ENCODE measurements around the gene C15orf62. TPM values are rescaled to one million over a fixed set of nuclear protein-coding genes. Genes with fewer than 3 reads are reported as not detected.

The C15orf62 gene
- total and polyA plus RNA-seq, 12 donors = 0.07 to 1.1 (median 0.36) TPM; not detected in 4

GRCh38 chr15:40819048-40819447 lies 49.3 kb downstream of the C15orf62 start:
- Histone ChIP-seq H3K4me3 (no peak overlapping the region), H3K27ac (no peak overlapping the region), H3K4me1 (replicated peaks in 1 of 2) (no peaks in the 10 kb centered on the region), H3K36me3 (replicated peaks in 1 of 2) (no peaks in the 10 kb centered on the region), H3K27me3 (no peaks in the 10 kb centered on the region), H3K9me3 (replicated peaks in 1 of 3) (no peaks in the 10 kb centered on the region)
- intact Hi-C loops (cut with DNase I) = no loop called here
- no peak for TF ChIP-seq POLR2A (IDR thresholded peaks at IDR 0.05)
- TF ChIP-seq CTCF (IDR thresholded peaks at IDR 0.05) = no peak
- WGBS, 4 donors = 54 to 70% (median 61%) methylated on average over 7 of the region's 7 CpGs
- no peak for DNase-seq

DNA sequence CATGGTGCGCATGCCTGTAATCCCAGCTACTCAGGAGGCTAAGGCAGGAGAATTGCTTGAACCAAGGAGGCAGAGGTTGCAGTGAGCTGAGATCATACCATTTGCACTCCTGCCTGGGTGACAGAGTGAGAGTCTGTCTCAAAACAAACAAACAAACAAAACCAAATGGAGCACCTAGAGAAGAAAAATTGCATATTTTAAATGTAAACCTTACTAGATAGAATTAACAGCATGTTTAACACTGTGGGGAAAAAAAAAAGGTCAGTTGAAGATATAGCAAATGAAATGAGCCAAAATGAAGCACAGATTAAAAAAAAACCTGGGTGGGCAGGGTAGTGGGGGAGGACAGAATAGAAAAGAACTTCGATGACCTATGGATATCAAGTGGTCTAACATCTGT lies 51.4 kb downstream of the C15orf62 start:
- H3K27me3 ChIP-seq = no peaks in the 10 kb centered on the region
- no peaks in the 10 kb centered on the region for H3K36me3 ChIP-seq (replicated peaks in 1 of 2)
- TF ChIP-seq CTCF (IDR thresholded peaks at IDR 0.05) (no peak), POLR2A (IDR thresholded peaks at IDR 0.05) (no peak)
- H3K9me3 ChIP-seq (replicated peaks in 1 of 3) = no peaks in the 10 kb centered on the region
- 85 to 97% (median 93%) methylated on average over 2 of the region's 2 CpGs for WGBS, 4 donors
- DNase-seq = no peak
- no peak overlapping the region for H3K4me3 ChIP-seq
- no peaks in the 10 kb centered on the region for H3K4me1 ChIP-seq (replicated peaks in 1 of 2)
- intact Hi-C loops (cut with DNase I) = no loop called here
- no peak overlapping the region for H3K27ac ChIP-seq

Small RNAs within 50 kb of the gene (small RNA-seq; reads per million reads assigned to genes)
- gene SUMO2P15 = 0 reads per million in 2 donors

Other genes starting within 250 kb of the C15orf62 start
- gene CCDC32, start 204.9 kb upstream of the C15orf62 start, total RNA-seq = 10 to 100 TPM; 28.4 to 42.8 (median 37.7) TPM
- gene CCDC32, start 204.9 kb upstream of the C15orf62 start, polyA plus RNA-seq = 10 to 100 TPM; 33.1 to 41.7 (median 37.7) TPM
- gene RPUSD2, start 200.7 kb upstream of the C15orf62 start, total RNA-seq = 10 to 100 TPM; 10.0 to 20.7 (median 11.9) TPM
- gene RPUSD2, start 200.7 kb upstream of the C15orf62 start, polyA plus RNA-seq = 10 to 100 TPM in 2 of 3 donors, 1 to 10 TPM in 1; 5.7 to 18.5 (median 11.0) TPM
- gene KNL1, start 175.7 kb upstream of the C15orf62 start, total RNA-seq = 1 to 10 TPM in 8 of 9 donors, under 1 TPM in 1; 0.69 to 7.9 (median 1.7) TPM
- under 1 TPM; 0.13 to 0.77 (median 0.16) TPM for gene KNL1, start 175.7 kb upstream of the C15orf62 start, polyA plus RNA-seq
- gene RAD51, start 74.8 kb upstream of the C15orf62 start, total RNA-seq = 1 to 10 TPM in 4 of 9 donors, under 1 TPM in 3, not detected in 2; 0.47 to 5.2 (median 1.1) TPM
- gene RAD51, start 74.8 kb upstream of the C15orf62 start, polyA plus RNA-seq = under 1 TPM in 2 of 3 donors, not detected in 1; 0.74 to 0.82 TPM
- 10 to 100 TPM; 20.6 to 50.1 (median 33.9) TPM for gene RMDN3, start 14.7 kb upstream of the C15orf62 start, total RNA-seq
- 10 to 100 TPM; 19.2 to 45.4 (median 22.4) TPM for gene RMDN3, start 14.7 kb upstream of the C15orf62 start, polyA plus RNA-seq
- 10 to 100 TPM in 8 of 9 donors, 1 to 10 TPM in 1; 7.8 to 77.3 (median 19.9) TPM for gene GCHFR, start 5.9 kb upstream of the C15orf62 start, total RNA-seq
- 10 to 100 TPM in 2 of 3 donors, 1 to 10 TPM in 1; 6.1 to 27.0 (median 23.6) TPM for gene GCHFR, start 5.9 kb upstream of the C15orf62 start, polyA plus RNA-seq
- 10 to 100 TPM; 11.0 to 35.1 (median 27.3) TPM for gene ZFYVE19, start 37.1 kb downstream of the C15orf62 start, total RNA-seq
- gene ZFYVE19, start 37.1 kb downstream of the C15orf62 start, polyA plus RNA-seq = 10 to 100 TPM; 12.0 to 25.3 (median 24.1) TPM
- gene DNAJC17, start 37.5 kb downstream of the C15orf62 start, total RNA-seq = 10 to 100 TPM; 27.4 to 88.6 (median 42.2) TPM
- 100 to 1,000 TPM in 2 of 3 donors, 10 to 100 TPM in 1; 33.0 to 174 (median 170) TPM for gene DNAJC17, start 37.5 kb downstream of the C15orf62 start, polyA plus RNA-seq
- gene PPP1R14D, start 58.7 kb downstream of the C15orf62 start, total RNA-seq = not detected
- gene PPP1R14D, start 58.7 kb downstream of the C15orf62 start, polyA plus RNA-seq = not detected
- gene SPINT1, start 74.1 kb downstream of the C15orf62 start, total RNA-seq = 1 to 10 TPM in 6 of 9 donors, under 1 TPM in 3; 0.17 to 5.1 (median 1.3) TPM
- gene SPINT1, start 74.1 kb downstream of the C15orf62 start, polyA plus RNA-seq = 1 to 10 TPM in 2 of 3 donors, under 1 TPM in 1; 0.46 to 1.3 (median 1.1) TPM
- gene RHOV, start 104.3 kb downstream of the C15orf62 start, total RNA-seq = under 1 TPM in 2 of 9 donors, not detected in 7; 0.11 to 0.34 TPM
- under 1 TPM in 2 of 3 donors, not detected in 1; 0.13 to 0.16 TPM for gene RHOV, start 104.3 kb downstream of the C15orf62 start, polyA plus RNA-seq
- gene VPS18, start 124.5 kb downstream of the C15orf62 start, total RNA-seq = 10 to 100 TPM; 18.0 to 43.4 (median 35.0) TPM
- gene VPS18, start 124.5 kb downstream of the C15orf62 start, polyA plus RNA-seq = 10 to 100 TPM in 1 of 3 donors, 1 to 10 TPM in 2; 8.9 to 16.0 (median 10.0) TPM
- 10 to 100 TPM in 2 of 9 donors, 1 to 10 TPM in 7; 1.9 to 15.9 (median 4.9) TPM for gene DLL4, start 159.4 kb downstream of the C15orf62 start, total RNA-seq
- gene DLL4, start 159.4 kb downstream of the C15orf62 start, polyA plus RNA-seq = 1 to 10 TPM in 2 of 3 donors, under 1 TPM in 1; 0.66 to 3.9 (median 3.6) TPM
- gene CHAC1, start 183.5 kb downstream of the C15orf62 start, total RNA-seq = 1 to 10 TPM in 4 of 9 donors, under 1 TPM in 4, not detected in 1; 0.24 to 2.4 (median 0.95) TPM
- gene CHAC1, start 183.5 kb downstream of the C15orf62 start, polyA plus RNA-seq = 1 to 10 TPM in 2 of 3 donors, under 1 TPM in 1; 0.55 to 1.3 (median 1.3) TPM

Measured in adrenal gland (tissue), 12 donors.